NT2/D1 (cell line): ENCODE measurements around the gene MON1A.

Experiments
- YY1 ChIP-seq: IDR thresholded peaks from 2 replicates; pipeline ENCODE4 v1.6.1; 2011; ENCODE audit not compliant: insufficient read length, insufficient read depth
- ZNF274 ChIP-seq: IDR thresholded peaks from 2 replicates; pipeline ENCODE4 v1.6.1; 2011; ENCODE audit warnings: mild to moderate bottlenecking, low read depth, low read length

- TF ChIP-seq ZNF274 (no peak), YY1 (no peak)
Measured at GRCh38 chr3:49867400-49867799, 62.2 kb downstream of the MON1A start.
